ENCODE data around the gene TSPAN2.

TSPAN2 gene

GRCh38 chr1:115135681-115136080 is 46.4 kb upstream of the TSPAN2 start:
- no peaks in the 10 kb centered on the region for H3K9me3 Mint-ChIP-seq
- no peaks in the 10 kb centered on the region for H3K36me3 Mint-ChIP-seq (ENCODE audit: low read depth)
- DNase-seq = no peak
- H3K27ac Mint-ChIP-seq = no peak overlapping the region
- H3K4me3 Mint-ChIP-seq = no peak overlapping the region
- H3K27me3 Mint-ChIP-seq (ENCODE audit: low read depth, poor library complexity) = peaks cover 25% of the 10 kb centered on the region
- H3K4me1 Mint-ChIP-seq = peaks cover 16% of the 10 kb centered on the region
- TF ChIP-seq CTCF (IDR thresholded peaks at IDR 0.05) = no peak

DNA sequence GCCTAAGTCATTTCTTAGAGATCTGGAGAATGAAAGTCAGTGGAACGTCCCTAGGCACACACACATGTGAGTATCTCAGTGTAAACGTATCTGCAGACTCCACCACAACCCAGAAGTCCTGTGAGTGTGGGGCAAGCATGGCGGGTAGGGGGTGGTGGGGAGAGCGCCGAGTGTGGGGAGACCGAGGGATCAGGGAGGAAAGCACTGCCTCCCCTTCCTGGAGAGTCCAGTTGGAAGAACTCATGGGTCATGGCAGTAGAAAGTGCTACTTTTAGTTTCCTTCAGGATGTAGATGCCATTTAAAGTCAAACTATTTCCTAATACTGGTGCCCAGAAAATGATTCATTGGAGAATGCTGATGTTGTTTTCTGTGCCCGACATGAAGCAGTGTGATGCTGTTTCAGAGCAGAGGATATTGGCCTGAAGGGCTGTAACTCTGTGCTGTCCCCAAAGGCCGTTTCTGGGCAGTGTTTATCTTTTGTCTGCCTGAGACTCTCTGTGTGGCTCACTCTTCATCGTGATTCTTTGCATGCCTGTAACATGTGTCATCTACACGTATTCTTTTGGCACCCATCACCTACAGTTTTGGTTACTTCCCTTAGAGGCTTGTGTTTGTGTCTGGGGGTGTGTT is 45.7 kb upstream of the TSPAN2 start:
- peaks cover 29% of the 10 kb centered on the region for H3K27me3 Mint-ChIP-seq (ENCODE audit: low read depth, poor library complexity)
- H3K36me3 Mint-ChIP-seq (ENCODE audit: low read depth) = no peaks in the 10 kb centered on the region
- H3K4me1 Mint-ChIP-seq = peaks cover 10% of the 10 kb centered on the region
- no peaks in the 10 kb centered on the region for H3K9me3 Mint-ChIP-seq
- H3K4me3 Mint-ChIP-seq = no peak overlapping the region
- no peak overlapping the region for H3K27ac Mint-ChIP-seq
- no peak for DNase-seq
- TF ChIP-seq CTCF (IDR thresholded peaks at IDR 0.05) = no peak

GRCh38 chr1:115134231-115134630 is 44.9 kb upstream of the TSPAN2 start:
- H3K27me3 Mint-ChIP-seq (ENCODE audit: low read depth, poor library complexity) = peaks cover 29% of the 10 kb centered on the region
- no peak overlapping the region for H3K27ac Mint-ChIP-seq
- H3K4me3 Mint-ChIP-seq = no peak overlapping the region
- TF ChIP-seq CTCF (IDR thresholded peaks at IDR 0.05) = no peak
- H3K36me3 Mint-ChIP-seq (ENCODE audit: low read depth) = no peaks in the 10 kb centered on the region
- no peaks in the 10 kb centered on the region for H3K9me3 Mint-ChIP-seq
- no peak for DNase-seq
- peaks cover 12% of the 10 kb centered on the region for H3K4me1 Mint-ChIP-seq

- Mint-ChIP-seq H3K4me1 (peaks cover 13% of the 10 kb centered on the region), H3K9me3 (no peaks in the 10 kb centered on the region), H3K27me3 (ENCODE audit: low read depth, poor library complexity) (peaks cover 24% of the 10 kb centered on the region), H3K4me3 (no peak overlapping the region), H3K27ac (no peak overlapping the region), H3K36me3 (ENCODE audit: low read depth) (no peaks in the 10 kb centered on the region)
- TF ChIP-seq CTCF (IDR thresholded peaks at IDR 0.05) = no peak
- no peak for DNase-seq
These were observed 44.1 kb upstream of the TSPAN2 start for GRCh38 chr1:115133440-115133839.

GRCh38 chr1:115130786-115131185 is 41.5 kb upstream of the TSPAN2 start:
- peaks cover 20% of the 10 kb centered on the region for H3K4me1 Mint-ChIP-seq
- no peaks in the 10 kb centered on the region for H3K36me3 Mint-ChIP-seq (ENCODE audit: low read depth)
- no peak for DNase-seq
- no peak overlapping the region for H3K4me3 Mint-ChIP-seq
- no peak for TF ChIP-seq CTCF (IDR thresholded peaks at IDR 0.05)
- peaks cover 2% of the 10 kb centered on the region for H3K9me3 Mint-ChIP-seq
- H3K27ac Mint-ChIP-seq = no peak overlapping the region
- H3K27me3 Mint-ChIP-seq (ENCODE audit: low read depth, poor library complexity) = peaks cover 11% of the 10 kb centered on the region

DNA sequence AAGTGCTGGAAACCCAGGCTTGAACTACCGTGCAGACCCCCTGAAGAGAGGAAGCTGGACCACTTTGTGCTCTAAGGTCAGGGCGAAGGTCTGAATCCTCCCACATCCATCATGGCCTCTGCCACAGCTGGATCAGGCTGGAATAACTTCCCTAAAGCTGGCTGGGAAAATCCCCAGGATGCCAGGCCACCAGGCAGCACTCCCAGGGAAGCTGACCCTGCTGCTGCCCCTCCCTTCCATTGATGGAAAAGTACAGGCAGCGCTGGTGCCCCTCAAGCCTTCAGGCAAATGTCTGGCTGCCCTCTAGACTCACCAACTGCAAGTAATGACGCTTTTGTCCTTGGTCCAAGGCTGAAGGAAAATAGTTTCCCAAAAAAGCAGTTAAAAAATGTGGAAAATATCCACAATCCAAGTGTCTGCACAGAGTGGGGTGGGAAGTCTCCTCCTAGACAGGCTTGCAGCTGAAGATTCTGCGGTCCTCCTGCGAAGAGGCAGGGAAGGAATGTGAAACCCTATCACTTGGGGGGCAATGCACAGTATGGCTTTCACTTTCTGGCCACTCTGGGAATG is 39.9 kb upstream of the TSPAN2 start:
- Mint-ChIP-seq H3K36me3 (ENCODE audit: low read depth) (peaks cover 3% of the 10 kb centered on the region), H3K4me1 (peaks cover 20% of the 10 kb centered on the region), H3K4me3 (no peak overlapping the region), H3K27ac (no peak overlapping the region), H3K9me3 (peaks cover 16% of the 10 kb centered on the region), H3K27me3 (ENCODE audit: low read depth, poor library complexity) (peaks cover 7% of the 10 kb centered on the region)
- no peak for TF ChIP-seq CTCF (IDR thresholded peaks at IDR 0.05)
- DNase-seq = no peak
